ENCODE results near the gene TEX101.

The TEX101 gene

DNA sequence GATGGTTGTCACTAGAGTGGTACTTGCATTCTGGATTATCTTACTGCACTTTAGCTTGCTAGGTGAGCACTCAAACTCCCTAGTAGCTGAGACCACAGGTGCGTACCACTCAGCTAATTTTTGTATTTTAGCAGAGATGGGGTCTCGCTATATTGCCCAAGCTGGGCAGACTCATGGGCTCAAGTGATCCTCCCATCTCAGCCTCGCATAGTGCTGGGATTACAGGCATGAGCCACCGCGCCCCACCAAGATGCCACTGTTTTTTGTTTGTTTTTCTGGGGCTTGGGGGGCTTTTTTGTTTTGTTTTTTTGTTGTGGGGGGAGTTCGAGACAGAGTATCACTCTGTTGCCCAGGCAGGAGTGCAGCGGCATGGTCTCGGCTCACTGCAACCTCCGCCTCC, 33.0 kb downstream of the TEX101 start:
- TF ChIP-seq EGR1 (IDR thresholded peaks at IDR 0.05) (no peak), EP300 (IDR thresholded peaks at IDR 0.05; ENCODE audit: borderline replicate concordance) (no peak), TEAD4 (IDR thresholded peaks at IDR 0.05) (no peak), RAD21 (IDR thresholded peaks at IDR 0.05; ENCODE audit: low read depth) (no peak), NFIC (IDR thresholded peaks at IDR 0.05) (no peak), YY1 (IDR thresholded peaks at IDR 0.05; ENCODE audit: low read depth) (no peak), FOXM1 (IDR thresholded peaks at IDR 0.05; ENCODE audit: borderline replicate concordance, low read depth) (no peak), CEBPB (IDR thresholded peaks at IDR 0.05) (no peak), ZBTB7A (IDR thresholded peaks at IDR 0.05; ENCODE audit: low read depth) (no peak), TAF1 (IDR thresholded peaks at IDR 0.05; ENCODE audit: low read depth) (no peak), TCF12 (IDR thresholded peaks at IDR 0.05; ENCODE audit: low read depth) (no peak)
- TF ChIP-seq, protein P1, sequence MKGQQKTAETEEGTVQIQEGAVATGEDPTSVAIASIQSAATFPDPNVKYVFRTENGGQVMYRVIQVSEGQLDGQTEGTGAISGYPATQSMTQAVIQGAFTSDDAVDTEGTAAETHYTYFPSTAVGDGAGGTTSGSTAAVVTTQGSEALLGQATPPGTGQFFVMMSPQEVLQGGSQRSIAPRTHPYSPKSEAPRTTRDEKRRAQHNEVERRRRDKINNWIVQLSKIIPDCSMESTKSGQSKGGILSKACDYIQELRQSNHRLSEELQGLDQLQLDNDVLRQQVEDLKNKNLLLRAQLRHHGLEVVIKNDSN (IDR thresholded peaks at IDR 0.05): no peak
- TF ChIP-seq, protein P2, sequence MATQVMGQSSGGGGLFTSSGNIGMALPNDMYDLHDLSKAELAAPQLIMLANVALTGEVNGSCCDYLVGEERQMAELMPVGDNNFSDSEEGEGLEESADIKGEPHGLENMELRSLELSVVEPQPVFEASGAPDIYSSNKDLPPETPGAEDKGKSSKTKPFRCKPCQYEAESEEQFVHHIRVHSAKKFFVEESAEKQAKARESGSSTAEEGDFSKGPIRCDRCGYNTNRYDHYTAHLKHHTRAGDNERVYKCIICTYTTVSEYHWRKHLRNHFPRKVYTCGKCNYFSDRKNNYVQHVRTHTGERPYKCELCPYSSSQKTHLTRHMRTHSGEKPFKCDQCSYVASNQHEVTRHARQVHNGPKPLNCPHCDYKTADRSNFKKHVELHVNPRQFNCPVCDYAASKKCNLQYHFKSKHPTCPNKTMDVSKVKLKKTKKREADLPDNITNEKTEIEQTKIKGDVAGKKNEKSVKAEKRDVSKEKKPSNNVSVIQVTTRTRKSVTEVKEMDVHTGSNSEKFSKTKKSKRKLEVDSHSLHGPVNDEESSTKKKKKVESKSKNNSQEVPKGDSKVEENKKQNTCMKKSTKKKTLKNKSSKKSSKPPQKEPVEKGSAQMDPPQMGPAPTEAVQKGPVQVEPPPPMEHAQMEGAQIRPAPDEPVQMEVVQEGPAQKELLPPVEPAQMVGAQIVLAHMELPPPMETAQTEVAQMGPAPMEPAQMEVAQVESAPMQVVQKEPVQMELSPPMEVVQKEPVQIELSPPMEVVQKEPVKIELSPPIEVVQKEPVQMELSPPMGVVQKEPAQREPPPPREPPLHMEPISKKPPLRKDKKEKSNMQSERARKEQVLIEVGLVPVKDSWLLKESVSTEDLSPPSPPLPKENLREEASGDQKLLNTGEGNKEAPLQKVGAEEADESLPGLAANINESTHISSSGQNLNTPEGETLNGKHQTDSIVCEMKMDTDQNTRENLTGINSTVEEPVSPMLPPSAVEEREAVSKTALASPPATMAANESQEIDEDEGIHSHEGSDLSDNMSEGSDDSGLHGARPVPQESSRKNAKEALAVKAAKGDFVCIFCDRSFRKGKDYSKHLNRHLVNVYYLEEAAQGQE (IDR thresholded peaks at IDR 0.05; ENCODE audit: low read depth): no peak
- TF ChIP-seq, protein P3, sequence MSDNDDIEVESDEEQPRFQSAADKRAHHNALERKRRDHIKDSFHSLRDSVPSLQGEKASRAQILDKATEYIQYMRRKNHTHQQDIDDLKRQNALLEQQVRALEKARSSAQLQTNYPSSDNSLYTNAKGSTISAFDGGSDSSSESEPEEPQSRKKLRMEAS (IDR thresholded peaks at IDR 0.05): no peak

DNA sequence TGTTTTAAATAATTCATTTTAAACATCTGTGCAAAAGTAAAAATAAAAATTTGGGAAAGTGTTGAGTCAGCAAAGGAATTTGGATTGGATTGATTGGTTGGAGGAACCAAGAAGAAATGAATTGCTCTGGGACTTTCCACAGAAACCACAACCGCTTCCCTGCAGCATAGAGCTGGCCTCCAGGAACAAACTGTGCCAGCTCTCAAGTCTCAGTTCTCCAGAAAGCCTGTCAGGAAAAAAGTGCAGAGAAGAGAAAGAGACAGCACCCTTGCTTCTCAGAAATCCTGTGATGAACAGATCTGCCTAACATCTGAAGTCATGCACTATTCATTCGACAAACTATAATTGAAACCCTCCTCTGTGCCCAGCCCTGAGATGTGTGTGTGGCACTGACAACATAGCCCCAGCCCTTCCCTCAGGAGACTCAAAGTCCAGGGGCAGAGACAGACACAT, 35.9 kb downstream of the TEX101 start:
- TF ChIP-seq EGR1 (IDR thresholded peaks at IDR 0.05) (no peak), ZBTB7A (IDR thresholded peaks at IDR 0.05; ENCODE audit: low read depth) (no peak), TEAD4 (IDR thresholded peaks at IDR 0.05) (no peak), TAF1 (IDR thresholded peaks at IDR 0.05; ENCODE audit: low read depth) (no peak), CREB1 (IDR thresholded peaks at IDR 0.05; ENCODE audit: low read depth) (no peak), RAD21 (IDR thresholded peaks at IDR 0.05; ENCODE audit: low read depth) (no peak), YY1 (IDR thresholded peaks at IDR 0.05; ENCODE audit: low read depth) (no peak), CEBPB (IDR thresholded peaks at IDR 0.05) (no peak), FOXM1 (IDR thresholded peaks at IDR 0.05; ENCODE audit: borderline replicate concordance, low read depth) (no peak), EP300 (IDR thresholded peaks at IDR 0.05; ENCODE audit: borderline replicate concordance) (no peak)
- TF ChIP-seq, protein P3 (IDR thresholded peaks at IDR 0.05): no peak
- TF ChIP-seq, protein P2 (IDR thresholded peaks at IDR 0.05; ENCODE audit: low read depth): no peak
- TF ChIP-seq, protein P1 (IDR thresholded peaks at IDR 0.05): no peak

DNA sequence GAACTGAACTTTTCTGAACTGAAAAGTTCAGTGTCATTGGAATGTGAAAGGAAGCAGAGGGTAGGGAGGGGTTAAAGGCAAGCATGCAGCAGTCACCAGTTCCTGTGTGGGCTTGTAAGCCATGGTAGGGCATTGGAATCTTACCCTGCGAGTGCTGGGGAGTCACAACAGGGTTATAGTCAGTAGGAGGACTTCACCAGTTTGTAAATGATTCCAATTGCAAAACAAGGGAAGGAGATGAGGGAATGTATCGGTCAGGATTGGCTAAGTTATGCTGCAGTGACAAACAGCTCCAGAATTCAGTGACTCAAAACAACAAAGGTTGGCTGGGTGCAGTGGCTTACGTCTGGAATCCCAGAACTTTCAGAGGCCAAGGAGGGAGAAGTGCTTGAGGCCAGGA, 37.9 kb downstream of the TEX101 start:
- TF ChIP-seq, protein P1 (IDR thresholded peaks at IDR 0.05): no peak
- TF ChIP-seq RAD21 (IDR thresholded peaks at IDR 0.05; ENCODE audit: low read depth): no peak
- TF ChIP-seq FOXM1 (IDR thresholded peaks at IDR 0.05; ENCODE audit: borderline replicate concordance, low read depth): no peak
- no peak for TF ChIP-seq TCF12 (IDR thresholded peaks at IDR 0.05; ENCODE audit: low read depth)
- TF ChIP-seq, protein P2 (IDR thresholded peaks at IDR 0.05; ENCODE audit: low read depth): no peak
- no peak for TF ChIP-seq TAF1 (IDR thresholded peaks at IDR 0.05; ENCODE audit: low read depth)
- no peak for TF ChIP-seq EP300 (IDR thresholded peaks at IDR 0.05; ENCODE audit: borderline replicate concordance)
- TF ChIP-seq CREB1 (IDR thresholded peaks at IDR 0.05; ENCODE audit: low read depth): no peak
- TF ChIP-seq YY1 (IDR thresholded peaks at IDR 0.05; ENCODE audit: low read depth): no peak
- TF ChIP-seq, protein P3 (IDR thresholded peaks at IDR 0.05): no peak
- TF ChIP-seq TEAD4 (IDR thresholded peaks at IDR 0.05): no peak
- no peak for TF ChIP-seq EGR1 (IDR thresholded peaks at IDR 0.05)
- TF ChIP-seq CEBPB (IDR thresholded peaks at IDR 0.05): no peak
- TF ChIP-seq ZBTB7A (IDR thresholded peaks at IDR 0.05; ENCODE audit: low read depth): no peak
- TF ChIP-seq NFIC (IDR thresholded peaks at IDR 0.05): no peak

Data from Ishikawa (cell line).